ENCODE data around the gene MYH6.

The MYH6 gene

DNA sequence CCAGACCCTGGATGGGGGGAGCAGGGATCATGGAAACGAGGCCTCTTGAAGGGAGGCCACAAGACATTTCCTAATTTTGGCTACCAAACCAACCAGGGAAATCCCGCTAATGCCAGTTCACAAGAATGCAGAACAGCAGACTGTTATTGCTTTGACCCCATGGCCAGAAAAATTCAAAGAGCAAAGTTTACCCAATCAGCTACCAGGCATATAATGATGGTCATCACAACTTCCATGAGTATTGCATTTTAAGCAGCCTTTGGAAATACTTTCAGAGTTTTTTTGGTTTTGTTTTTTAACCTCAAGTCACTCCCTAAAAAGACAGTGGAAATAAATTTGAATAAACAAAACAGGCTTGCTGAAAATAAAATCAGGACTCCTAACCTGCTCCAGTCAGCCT lies 35.6 kb downstream of the MYH6 start, which contains the start of gene IL25:
Gene IL25 (plus strand): TSS at position 301 of the 400 bp plus-strand sequence.
- no peak within 1 kb of the TSS for H3K4ac ChIP-seq (ENCODE audit: low read depth, low read length)
- H3K36me3 ChIP-seq (ENCODE audit: control insufficient read depth in 1 of 2, insufficient read depth in 2 of 2, low read length in 2 of 2), result no peaks in the 10 kb centered on the region
- H4K8ac ChIP-seq (ENCODE audit: low read depth, low read length), result no peak within 1 kb of the TSS
- H2BK120ac ChIP-seq (ENCODE audit: insufficient read depth, low read length, poor library complexity), result no peak within 1 kb of the TSS
- no peak within 1 kb of the TSS for H3K18ac ChIP-seq (ENCODE audit: low read length)
- no peak within 1 kb of the TSS for H3K4me3 ChIP-seq (ENCODE audit: low read depth, low read length)
- no peaks in the 10 kb centered on the region for H3K27me3 ChIP-seq (ENCODE audit: insufficient read depth, low read length)
- WGBS (ENCODE audit: extremely low coverage, insufficient coverage, insufficient read length), result no CpG with 5 or more reads among the region's 2 CpGs
- H3K79me1 ChIP-seq (ENCODE audit: low read length), result no peaks in the 10 kb centered on the region
- no peak within 1 kb of the TSS for H4K12ac ChIP-seq (ENCODE audit: low read depth, low read length)
- H2AFZ ChIP-seq (ENCODE audit: insufficient read depth, low read length, poor library complexity), result no peak within 1 kb of the TSS
- H3K14ac ChIP-seq (ENCODE audit: low read length), result no peak within 1 kb of the TSS
- no peaks in the 10 kb centered on the region for H3K79me2 ChIP-seq (ENCODE audit: control insufficient read depth, insufficient read depth, low read length, poor library complexity)
- no peaks in the 10 kb centered on the region for H3K4me1 ChIP-seq (ENCODE audit: control insufficient read depth in 1 of 2, insufficient read depth in 2 of 2, low read length in 2 of 2)
- DNase-seq, result no peak
- no peak within 1 kb of the TSS for H3K23ac ChIP-seq (ENCODE audit: low read length)
- H2BK12ac ChIP-seq (ENCODE audit: low read length), result no peak within 1 kb of the TSS
- H4K91ac ChIP-seq (ENCODE audit: low read depth, low read length), result no peak within 1 kb of the TSS
- H3K27ac ChIP-seq (ENCODE audit: low read depth, low read length), result no peak within 1 kb of the TSS
- no peak within 1 kb of the TSS for H2AK5ac ChIP-seq (ENCODE audit: low read length)
- no peak within 1 kb of the TSS for H3K9ac ChIP-seq (ENCODE audit: low read length)
- no peak within 1 kb of the TSS for H3K4me2 ChIP-seq (ENCODE audit: low read length)
- peaks cover 2% of the 10 kb centered on the region for H3K9me3 ChIP-seq (ENCODE audit: insufficient read depth, low read depth, low read length)
- H2BK5ac ChIP-seq (ENCODE audit: low read depth, low read length, poor library complexity), result no peak within 1 kb of the TSS

DNA sequence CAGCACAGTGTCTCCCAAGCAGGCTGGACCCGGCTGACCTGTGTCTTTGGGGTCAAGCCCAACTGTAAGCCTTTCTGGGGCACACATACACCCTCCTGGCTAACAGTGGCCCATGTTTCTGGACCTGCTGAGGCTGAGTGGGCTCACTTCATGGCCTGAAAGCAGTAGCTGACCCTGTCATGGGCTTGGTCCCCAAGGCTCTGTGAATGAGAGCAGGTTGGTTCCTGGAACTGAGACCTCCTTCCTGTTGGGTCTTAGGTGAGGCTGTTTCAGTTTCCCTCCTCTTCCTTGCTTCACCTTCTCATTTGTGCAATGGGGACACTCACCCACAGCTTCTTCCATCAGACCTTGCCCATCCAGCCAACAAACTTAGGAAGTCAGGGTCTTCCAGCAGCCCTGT lies 36.2 kb downstream of the MYH6 start:
- Histone ChIP-seq H2BK5ac (ENCODE audit: low read depth, low read length, poor library complexity) (no peak overlapping the region), H3K4me3 (ENCODE audit: low read depth, low read length) (no peak overlapping the region), H3K4ac (ENCODE audit: low read depth, low read length) (no peak overlapping the region), H3K14ac (ENCODE audit: low read length) (no peak overlapping the region), H4K8ac (ENCODE audit: low read depth, low read length) (no peak overlapping the region), H3K27ac (ENCODE audit: low read depth, low read length) (no peak overlapping the region), H3K36me3 (ENCODE audit: control insufficient read depth in 1 of 2, insufficient read depth in 2 of 2, low read length in 2 of 2) (no peaks in the 10 kb centered on the region), H3K27me3 (ENCODE audit: insufficient read depth, low read length) (no peaks in the 10 kb centered on the region), H2BK12ac (ENCODE audit: low read length) (no peak overlapping the region), H4K12ac (ENCODE audit: low read depth, low read length) (no peak overlapping the region), H3K4me1 (ENCODE audit: control insufficient read depth in 1 of 2, insufficient read depth in 2 of 2, low read length in 2 of 2) (peaks cover 0 to under 1% of the 10 kb centered on the region in 2 experiments), H2BK120ac (ENCODE audit: insufficient read depth, low read length, poor library complexity) (no peak overlapping the region), H4K91ac (ENCODE audit: low read depth, low read length) (no peak overlapping the region), H3K18ac (ENCODE audit: low read length) (no peak overlapping the region), H2AK5ac (ENCODE audit: low read length) (no peak overlapping the region), H3K79me2 (ENCODE audit: control insufficient read depth, insufficient read depth, low read length, poor library complexity) (no peaks in the 10 kb centered on the region), H3K79me1 (ENCODE audit: low read length) (no peaks in the 10 kb centered on the region), H3K9ac (ENCODE audit: low read length) (no peak overlapping the region), H3K4me2 (ENCODE audit: low read length) (no peak overlapping the region), H3K9me3 (ENCODE audit: insufficient read depth, low read depth, low read length) (peaks cover 2% of the 10 kb centered on the region), H3K23ac (ENCODE audit: low read length) (no peak overlapping the region), H2AFZ (ENCODE audit: insufficient read depth, low read length, poor library complexity) (no peak overlapping the region)
- no CpG with 5 or more reads among the region's 1 CpG for WGBS (ENCODE audit: extremely low coverage, insufficient coverage, insufficient read length)
- no peak for DNase-seq

DNA sequence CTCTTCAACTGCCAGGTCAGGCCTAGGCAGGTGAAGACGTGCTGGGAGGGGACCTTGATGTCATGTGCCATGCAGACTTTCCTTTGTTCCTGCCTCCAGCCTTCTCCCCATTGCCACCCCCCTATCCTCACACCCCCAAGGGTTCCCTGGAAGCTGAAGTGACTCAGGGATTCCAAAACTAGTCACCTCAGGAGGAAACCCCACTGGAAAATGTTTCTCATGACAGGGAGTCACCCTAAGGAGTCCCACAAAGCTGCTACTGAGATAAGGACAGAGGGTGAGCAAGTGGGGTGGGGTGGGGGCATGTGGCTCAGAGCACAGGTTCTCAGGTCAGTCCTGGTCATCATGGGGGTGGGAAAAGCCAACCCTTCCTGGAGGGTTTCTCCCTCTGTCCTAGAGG lies 37.9 kb downstream of the MYH6 start:
- Histone ChIP-seq H3K79me2 (ENCODE audit: control insufficient read depth, insufficient read depth, low read length, poor library complexity) (peaks cover 8% of the 10 kb centered on the region), H3K9me3 (ENCODE audit: insufficient read depth, low read depth, low read length) (peaks cover 2% of the 10 kb centered on the region), H2AFZ (ENCODE audit: insufficient read depth, low read length, poor library complexity) (no peak overlapping the region), H3K14ac (ENCODE audit: low read length) (no peak overlapping the region), H3K4me3 (ENCODE audit: low read depth, low read length) (no peak overlapping the region), H3K27ac (ENCODE audit: low read depth, low read length) (no peak overlapping the region), H3K4ac (ENCODE audit: low read depth, low read length) (no peak overlapping the region), H4K8ac (ENCODE audit: low read depth, low read length) (no peak overlapping the region), H3K79me1 (ENCODE audit: low read length) (peaks cover 12% of the 10 kb centered on the region), H2BK120ac (ENCODE audit: insufficient read depth, low read length, poor library complexity) (no peak overlapping the region), H3K27me3 (ENCODE audit: insufficient read depth, low read length) (no peaks in the 10 kb centered on the region), H3K4me1 (ENCODE audit: control insufficient read depth in 1 of 2, insufficient read depth in 2 of 2, low read length in 2 of 2) (peaks cover 0 to 5% of the 10 kb centered on the region in 2 experiments), H3K18ac (ENCODE audit: low read length) (no peak overlapping the region), H3K23ac (ENCODE audit: low read length) (no peak overlapping the region), H2BK5ac (ENCODE audit: low read depth, low read length, poor library complexity) (no peak overlapping the region), H4K91ac (ENCODE audit: low read depth, low read length) (no peak overlapping the region), H2BK12ac (ENCODE audit: low read length) (no peak overlapping the region), H2AK5ac (ENCODE audit: low read length) (no peak overlapping the region), H4K12ac (ENCODE audit: low read depth, low read length) (no peak overlapping the region), H3K36me3 (ENCODE audit: control insufficient read depth in 1 of 2, insufficient read depth in 2 of 2, low read length in 2 of 2) (no peaks in the 10 kb centered on the region), H3K9ac (ENCODE audit: low read length) (no peak overlapping the region), H3K4me2 (ENCODE audit: low read length) (no peak overlapping the region)
- DNase-seq, result no peak
- no CpG with 5 or more reads among the region's 1 CpG for WGBS (ENCODE audit: extremely low coverage, insufficient coverage, insufficient read length)

DNA sequence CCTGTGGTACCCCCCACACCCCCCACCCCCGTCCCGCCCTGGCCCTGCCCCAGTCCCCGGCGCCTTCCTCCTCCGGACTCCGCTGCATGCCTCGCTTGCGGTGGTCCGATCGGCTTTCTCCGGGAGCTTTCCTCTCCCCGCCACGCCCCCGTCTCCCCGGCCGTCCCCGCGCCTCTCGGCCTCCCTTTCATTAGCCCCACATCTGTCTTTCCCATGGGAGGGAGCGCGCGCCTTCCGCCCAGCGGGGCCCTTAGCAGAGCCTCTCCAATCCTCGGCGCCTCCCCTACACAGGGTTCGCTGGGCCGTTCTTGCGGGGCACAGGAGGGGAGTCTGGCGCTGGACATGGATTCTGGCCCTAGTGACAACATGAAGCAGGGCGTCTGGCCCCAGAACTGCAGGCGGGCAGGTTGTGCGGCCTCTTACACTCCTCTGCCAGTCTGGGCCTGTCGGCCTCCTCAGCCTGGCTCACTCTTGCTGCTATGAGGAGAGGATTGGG lies 41.6 kb downstream of the MYH6 start:
- DNase-seq, result peak in 1 of 2 donors; percentile 54
- Histone ChIP-seq H4K91ac (ENCODE audit: low read depth, low read length) (peak overlapping the region; percentile 13), H2BK5ac (ENCODE audit: low read depth, low read length, poor library complexity) (no peak overlapping the region), H3K14ac (ENCODE audit: low read length) (peak overlapping the region; percentile 22), H3K27ac (ENCODE audit: low read depth, low read length) (peak overlapping the region; percentile 22), H3K79me2 (ENCODE audit: control insufficient read depth, insufficient read depth, low read length, poor library complexity) (peaks cover 19% of the 10 kb centered on the region), H3K18ac (ENCODE audit: low read length) (peak overlapping the region; percentile 4), H3K27me3 (ENCODE audit: insufficient read depth, low read length) (no peaks in the 10 kb centered on the region), H3K4me1 (ENCODE audit: control insufficient read depth in 1 of 2, insufficient read depth in 2 of 2, low read length in 2 of 2) (peaks cover 7 to 17% of the 10 kb centered on the region in 2 experiments), H3K4me3 (ENCODE audit: low read depth, low read length) (peak overlapping the region; percentile 52), H3K79me1 (ENCODE audit: low read length) (peaks cover 23% of the 10 kb centered on the region), H3K23ac (ENCODE audit: low read length) (no peak overlapping the region), H3K36me3 (ENCODE audit: control insufficient read depth in 1 of 2, insufficient read depth in 2 of 2, low read length in 2 of 2) (peaks cover 0 to 1% of the 10 kb centered on the region in 2 experiments), H3K9ac (ENCODE audit: low read length) (peak overlapping the region; percentile 9), H2AFZ (ENCODE audit: insufficient read depth, low read length, poor library complexity) (no peak overlapping the region), H4K8ac (ENCODE audit: low read depth, low read length) (peak overlapping the region; percentile 8), H2BK120ac (ENCODE audit: insufficient read depth, low read length, poor library complexity) (peak overlapping the region; percentile 9), H2AK5ac (ENCODE audit: low read length) (peak overlapping the region; percentile 9), H3K4ac (ENCODE audit: low read depth, low read length) (no peak overlapping the region), H2BK12ac (ENCODE audit: low read length) (no peak overlapping the region), H3K9me3 (ENCODE audit: insufficient read depth, low read depth, low read length) (peaks cover 2% of the 10 kb centered on the region), H4K12ac (ENCODE audit: low read depth, low read length) (no peak overlapping the region), H3K4me2 (ENCODE audit: low read length) (peak overlapping the region; percentile 53)
- no CpG with 5 or more reads among the region's 34 CpGs for WGBS (ENCODE audit: extremely low coverage, insufficient coverage, insufficient read length)

Data from trophoblast cell (in vitro differentiated cells and primary cell).